ENCODE results near the gene CNTNAP2. TPM values are rescaled to one million over a fixed set of nuclear protein-coding genes. Genes with fewer than 3 reads are reported as not detected.

The CNTNAP2 gene
- total and polyA plus RNA-seq, 8 donors: 0.94 to 42.5 (median 38.6) TPM

DNA sequence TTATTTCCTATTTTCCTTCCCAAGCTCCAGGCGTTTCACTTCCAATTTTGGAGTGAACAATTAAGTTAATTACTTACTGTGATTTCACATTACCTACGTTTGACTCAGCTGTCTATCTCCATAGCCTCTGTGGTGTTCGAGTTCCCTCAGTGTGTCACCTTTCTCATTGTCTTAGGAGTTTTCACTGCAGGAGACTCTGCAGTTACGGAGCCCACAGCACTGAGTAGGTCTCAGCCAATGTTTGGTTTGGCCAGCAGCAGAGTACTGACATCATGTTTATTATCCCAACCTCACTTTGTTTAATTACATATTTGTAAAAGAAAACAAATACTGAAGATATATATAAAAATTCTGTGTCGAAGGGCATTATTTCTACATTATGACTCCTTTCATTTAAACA is 1123.9 kb downstream of the CNTNAP2 start:
- intact Hi-C loops (cut with DNase I): loop anchor here in 1 of 2 donors (10.0 kb wide), 1 partner anchor 844 kb away; no protein-coding TSS in a partner anchor

GRCh38 chr7:147245274-147245673 is 1128.7 kb downstream of the CNTNAP2 start:
- H3K9me3 ChIP-seq: no peaks in the 10 kb centered on the region
- DNase-seq (peak in 2 of 4 donors; percentile 18 to 39), ATAC-seq (peak; percentile 74)
- intact Hi-C loops (cut with DNase I): loop anchor here in 1 of 2 donors (10.0 kb wide), 1 partner anchor 840 kb away; no protein-coding TSS in a partner anchor
- no peaks in the 10 kb centered on the region for H3K27me3 ChIP-seq
- no peaks in the 10 kb centered on the region for H3K36me3 ChIP-seq
- H3K27ac ChIP-seq: no peak overlapping the region
- TF ChIP-seq CTCF (IDR thresholded peaks at IDR 0.05): peak; percentile 44 to 58
- H3K4me1 ChIP-seq: no peaks in the 10 kb centered on the region
- no peak overlapping the region for H3K4me3 ChIP-seq

More for the DNA sequence above, 1123.9 kb downstream of the CNTNAP2 start:
- H3K27ac ChIP-seq: no peak overlapping the region
- H3K4me3 ChIP-seq: no peak overlapping the region
- no peak for DNase-seq
- H3K36me3 ChIP-seq: no peaks in the 10 kb centered on the region
- no peaks in the 10 kb centered on the region for H3K4me1 ChIP-seq
- ATAC-seq: no peak
- H3K9me3 ChIP-seq: no peaks in the 10 kb centered on the region
- TF ChIP-seq CTCF (IDR thresholded peaks at IDR 0.05): no peak
- no peaks in the 10 kb centered on the region for H3K27me3 ChIP-seq

GRCh38 chr7:147249956-147250355 is 1133.4 kb downstream of the CNTNAP2 start:
- no peak for ATAC-seq
- no peaks in the 10 kb centered on the region for H3K9me3 ChIP-seq
- no peaks in the 10 kb centered on the region for H3K27me3 ChIP-seq
- no peak overlapping the region for H3K4me3 ChIP-seq
- no peak for DNase-seq
- H3K4me1 ChIP-seq: no peaks in the 10 kb centered on the region
- H3K36me3 ChIP-seq: no peaks in the 10 kb centered on the region
- H3K27ac ChIP-seq: no peak overlapping the region
- intact Hi-C loops (cut with DNase I): loop anchor here in 1 of 2 donors (10.0 kb wide), 1 partner anchor 835 kb away; no protein-coding TSS in a partner anchor
- TF ChIP-seq CTCF (IDR thresholded peaks at IDR 0.05): no peak

- Histone ChIP-seq H3K27ac (no peak overlapping the region), H3K4me3 (no peak overlapping the region), H3K36me3 (no peaks in the 10 kb centered on the region), H3K9me3 (no peaks in the 10 kb centered on the region), H3K27me3 (no peaks in the 10 kb centered on the region), H3K4me1 (no peaks in the 10 kb centered on the region)
- DNase-seq (no peak), ATAC-seq (no peak)
- intact Hi-C loops (cut with DNase I): no loop called here
- TF ChIP-seq CTCF (IDR thresholded peaks at IDR 0.05): no peak
Observed at GRCh38 chr7:147251751-147252325, 1135.2 kb downstream of the CNTNAP2 start.

GRCh38 chr7:147261693-147262092 is 1145.1 kb downstream of the CNTNAP2 start:
- no peak for DNase-seq
- no peak overlapping the region for H3K4me3 ChIP-seq
- no peak for ATAC-seq
- intact Hi-C loops (cut with DNase I): no loop called here
- no peaks in the 10 kb centered on the region for H3K4me1 ChIP-seq
- H3K9me3 ChIP-seq: no peaks in the 10 kb centered on the region
- no peaks in the 10 kb centered on the region for H3K27me3 ChIP-seq
- no peaks in the 10 kb centered on the region for H3K36me3 ChIP-seq
- no peak overlapping the region for H3K27ac ChIP-seq
- no peak for TF ChIP-seq CTCF (IDR thresholded peaks at IDR 0.05)

Data from left lung (tissue), 10 donors.